ENCODE measurements around the gene ACTR3C.

GRCh38 chr7:150337179-150337578 lies 13.8 kb upstream of the ACTR3C start:
- no peak for TF ChIP-seq CTCF (conservative IDR thresholded peaks at IDR 0.05; ENCODE audit: low read depth, low read length)
- no peak for TF ChIP-seq EZH2 (IDR thresholded peaks at IDR 0.05; ENCODE audit: borderline replicate concordance, low read depth, low read length, poor library complexity, severe bottlenecking)
